HL-60 (cell line): ENCODE data around the gene IST1.

Source experiments
- CTCF ChIP-seq: IDR thresholded peaks from one replicate; pipeline ENCODE4 v1.5.1; 2011; ENCODE audit warnings: low read length, control low read depth, inconsistent platforms; ENCODE audit not compliant: insufficient read depth
- GABPA ChIP-seq: IDR thresholded peaks from 2 replicates; pipeline ENCODE4 v1.6.1; 2012; ENCODE audit warnings: low read depth
- POLR2AphosphoS5 ChIP-seq: IDR thresholded peaks from 2 replicates; pipeline ENCODE4 v1.6.1; 2012; ENCODE audit warnings: low read depth
- SPI1 ChIP-seq: IDR thresholded peaks from 2 replicates; pipeline ENCODE4 v1.6.1; 2012; ENCODE audit warnings: low read depth, mild to moderate bottlenecking, borderline replicate concordance

- no peak for TF ChIP-seq POLR2AphosphoS5
- TF ChIP-seq CTCF = no peak
- TF ChIP-seq GABPA = no peak
- TF ChIP-seq SPI1 = no peak
Measured at GRCh38 chr16:71965223-71965622, 69.9 kb downstream of the IST1 start.
